PC-9 (cell line): Measurements from ENCODE around the gene IGFBP6. TPM values are rescaled to one million over a fixed set of nuclear protein-coding genes. Genes with fewer than 3 reads are reported as not detected.

Experiments
- BruUV-seq: library from RNA; stranded (reverse); fragments of 400-500 nt; replicated peaks from 2 replicates; lab custom pipeline; 2021; lab: Mats Ljungman, UMichigan
- CTCF ChIA-PET: fragments of 300-600 bp; sonication (Branson Sonifier 250); formaldehyde crosslinking; loops from one replicate; lab custom pipeline; 2022; ENCODE audit warnings: antibody characterized with exemption; lab: Charles Lee
- POLR2A ChIA-PET: fragments of 300-600 bp; sonication (Branson Sonifier 250); formaldehyde crosslinking; loops from one replicate; lab custom pipeline; 2022; ENCODE audit warnings: antibody characterized with exemption; ENCODE audit not compliant: unreplicated experiment; lab: Charles Lee
- DNase-seq, 2 experiments: peaks; one replicate each; pipeline versions ENCODE4 v3.0.0 to v3.0.0-alpha.2; 2015 to 2022; ENCODE audit warnings: mixed read lengths in 1 of 2
- H2AFZ ChIP-seq: fragments of 200-600 bp; sonication (generic); 2 replicates; pipeline ENCODE4 v1.8.1; 2017; ENCODE audit warnings: antibody characterized with exemption
- H3F3A ChIP-seq: fragments of 200-600 bp; sonication (generic); 2 replicates; pipeline ENCODE4 v1.8.1; 2017; ENCODE audit warnings: antibody characterized with exemption, mild to moderate bottlenecking, low read depth; ENCODE audit not compliant: insufficient read depth
- H3K27ac ChIP-seq: fragments of 200-600 bp; sonication (generic); 2 replicates; pipeline ENCODE4 v1.6.1; 2016; ENCODE audit warnings: mixed run types
- H3K27me3 ChIP-seq: fragments of 200-600 bp; sonication (generic); 2 replicates; pipeline ENCODE4 v1.6.1; 2016; ENCODE audit warnings: low read depth, mixed run types; ENCODE audit not compliant: insufficient read depth
- H3K36me3 ChIP-seq: fragments of 200-600 bp; sonication (generic); 2 replicates; pipeline ENCODE4 v1.6.1; 2016; ENCODE audit warnings: low read depth, mixed run types
- H3K4me1 ChIP-seq: fragments of 200-600 bp; sonication (generic); replicated peaks from 2 replicates; pipeline ENCODE4 v1.6.1; 2016; ENCODE audit warnings: mixed run types; ENCODE audit not compliant: insufficient read depth
- H3K4me2 ChIP-seq: fragments of 200-600 bp; sonication (generic); 2 replicates; pipeline ENCODE4 v1.6.1; 2017; ENCODE audit warnings: mixed run types
- H3K4me3 ChIP-seq: fragments of 200-600 bp; sonication (generic); 2 replicates; pipeline ENCODE4 v1.6.1; 2016; ENCODE audit warnings: mixed run types
- H3K79me2 ChIP-seq: fragments of 200-600 bp; sonication (generic); 2 replicates; pipeline ENCODE4 v1.6.1; 2017; ENCODE audit warnings: low read depth, mixed run types
- H3K9me2 ChIP-seq: fragments of 200-600 bp; sonication (generic); 2 replicates; pipeline ENCODE4 v1.8.1; 2017; ENCODE audit warnings: mild to moderate bottlenecking; ENCODE audit not compliant: insufficient read depth
- H3K9me3 ChIP-seq: fragments of 200-600 bp; sonication (generic); 2 replicates; pipeline ENCODE4 v1.8.1; 2016; ENCODE audit warnings: low read depth; ENCODE audit not compliant: insufficient read depth
- H4K20me1 ChIP-seq: fragments of 200-600 bp; sonication (generic); 2 replicates; pipeline ENCODE4 v1.8.1; 2017; ENCODE audit not compliant: insufficient read depth
- EZH2 ChIP-seq: fragments of 200-600 bp; sonication (generic); IDR thresholded peaks from 2 replicates; pipeline ENCODE4 v1.8.0; 2017; ENCODE audit warnings: antibody characterized with exemption, low read depth
- intact Hi-C: fragments of 100-400 bp; cut with micrococcal nuclease; formaldehyde crosslinking; loops from one replicate; pipeline ENCODE4 v1.10.0; 2022; ENCODE audit not compliant: unreplicated experiment
- total RNA-seq: library from RNA; stranded (reverse); gene quantifications from 2 replicates; pipeline ENCODE4 v1.2.3, GENCODE V29; 2021
- TF ChIP-seq, protein P1 (sequence below): fragments of 200-600 bp; sonication (generic); conservative IDR thresholded peaks from 2 replicates; pipeline ENCODE4 v1.6.1; 2017; ENCODE audit warnings: mixed run types, antibody characterized with exemption, mild to moderate bottlenecking, moderate library complexity

Gene IGFBP6
- total RNA-seq, 1 experiment from 2014 or later = 290 TPM

DNA sequence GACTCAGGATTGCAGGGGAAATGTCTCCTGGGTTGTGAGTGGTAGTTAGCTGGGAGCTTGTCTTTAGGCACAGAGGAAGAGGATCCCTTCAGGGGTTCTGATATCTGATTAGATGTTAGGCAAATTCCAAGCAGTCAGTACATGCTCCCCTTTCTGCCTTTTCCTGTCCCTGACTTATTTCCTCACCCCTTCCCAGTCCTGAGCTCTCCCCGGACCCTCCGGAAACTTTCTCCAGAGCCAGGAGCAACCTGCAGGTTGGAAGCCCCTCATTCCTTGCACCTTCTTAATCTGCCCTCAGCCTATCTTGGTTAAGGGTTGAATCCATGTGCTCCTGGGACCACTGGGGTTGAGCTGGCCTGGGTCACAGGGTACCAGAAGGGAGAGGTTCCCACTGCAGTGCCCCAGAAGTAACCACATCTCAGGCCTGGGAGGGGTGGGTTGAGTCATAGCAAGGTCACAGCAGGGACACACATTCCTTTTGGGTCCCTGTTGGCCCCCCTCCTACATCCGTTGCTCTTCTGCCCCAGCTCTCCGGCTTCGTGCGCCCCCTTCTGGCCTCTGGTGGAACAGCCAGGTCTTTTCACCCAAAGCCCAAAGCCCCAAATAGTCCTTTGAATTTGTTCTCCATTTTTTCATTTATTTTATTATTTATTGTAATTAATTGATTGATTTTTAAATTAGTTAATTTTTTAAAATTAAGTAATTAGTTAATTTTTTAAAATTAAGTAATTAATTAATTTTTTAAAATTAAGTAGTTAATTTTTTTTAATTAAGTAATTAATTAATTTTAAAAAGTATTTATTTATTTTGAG lies 1.8 kb downstream of the IGFBP6 start:
- Histone ChIP-seq H3K79me2 (no peaks in the 10 kb centered on the region; the same call in 1 of the 2 replicates), H3K27ac (peak overlapping the region; percentile 87), H4K20me1 (no peaks in the 10 kb centered on the region), H3K9me2 (no peaks in the 10 kb centered on the region), H3K4me1 (peaks cover 22% of the 10 kb centered on the region), H3F3A (peaks cover 33% of the 10 kb centered on the region; the same call in 1 of the 2 replicates), H3K4me3 (peak overlapping the region; percentile 96), H3K9me3 (no peaks in the 10 kb centered on the region), H3K27me3 (no peaks in the 10 kb centered on the region), H3K4me2 (peak overlapping the region; percentile 87), H2AFZ (peak overlapping the region; percentile 7; the same call in 1 of the 2 replicates), H3K36me3 (0 out of 2 replicates have a peak, but pooled peaks cover 6% of the 10 kb centered on the region)
- POLR2A ChIA-PET = interaction anchor here (0.5 to 2.0 kb wide), 9 partner anchors 20 to 907 kb away, joined by 3 to 25 read pairs (median 4); partner anchors contain the start of genes KRT8 and SPRYD3
- peak; percentile 90 to 92 for DNase-seq
- BruUV-seq = TSS peak; percentile 54
- TF ChIP-seq, protein P1, sequence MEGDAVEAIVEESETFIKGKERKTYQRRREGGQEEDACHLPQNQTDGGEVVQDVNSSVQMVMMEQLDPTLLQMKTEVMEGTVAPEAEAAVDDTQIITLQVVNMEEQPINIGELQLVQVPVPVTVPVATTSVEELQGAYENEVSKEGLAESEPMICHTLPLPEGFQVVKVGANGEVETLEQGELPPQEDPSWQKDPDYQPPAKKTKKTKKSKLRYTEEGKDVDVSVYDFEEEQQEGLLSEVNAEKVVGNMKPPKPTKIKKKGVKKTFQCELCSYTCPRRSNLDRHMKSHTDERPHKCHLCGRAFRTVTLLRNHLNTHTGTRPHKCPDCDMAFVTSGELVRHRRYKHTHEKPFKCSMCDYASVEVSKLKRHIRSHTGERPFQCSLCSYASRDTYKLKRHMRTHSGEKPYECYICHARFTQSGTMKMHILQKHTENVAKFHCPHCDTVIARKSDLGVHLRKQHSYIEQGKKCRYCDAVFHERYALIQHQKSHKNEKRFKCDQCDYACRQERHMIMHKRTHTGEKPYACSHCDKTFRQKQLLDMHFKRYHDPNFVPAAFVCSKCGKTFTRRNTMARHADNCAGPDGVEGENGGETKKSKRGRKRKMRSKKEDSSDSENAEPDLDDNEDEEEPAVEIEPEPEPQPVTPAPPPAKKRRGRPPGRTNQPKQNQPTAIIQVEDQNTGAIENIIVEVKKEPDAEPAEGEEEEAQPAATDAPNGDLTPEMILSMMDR = peak; percentile 95
- TF ChIP-seq EZH2 = no peak
- intact Hi-C loops = loop anchor here (1.0 to 2.0 kb wide), 3 partner anchors 20 to 153 kb away; partner anchors contain the start of gene SPRYD3
- CTCF ChIA-PET = interaction anchor here (0.7 to 3.4 kb wide), 7 partner anchors 19 to 222 kb away, joined by 3 to 22 read pairs (median 4); partner anchors contain the start of genes AAAS and SPRYD3

DNA sequence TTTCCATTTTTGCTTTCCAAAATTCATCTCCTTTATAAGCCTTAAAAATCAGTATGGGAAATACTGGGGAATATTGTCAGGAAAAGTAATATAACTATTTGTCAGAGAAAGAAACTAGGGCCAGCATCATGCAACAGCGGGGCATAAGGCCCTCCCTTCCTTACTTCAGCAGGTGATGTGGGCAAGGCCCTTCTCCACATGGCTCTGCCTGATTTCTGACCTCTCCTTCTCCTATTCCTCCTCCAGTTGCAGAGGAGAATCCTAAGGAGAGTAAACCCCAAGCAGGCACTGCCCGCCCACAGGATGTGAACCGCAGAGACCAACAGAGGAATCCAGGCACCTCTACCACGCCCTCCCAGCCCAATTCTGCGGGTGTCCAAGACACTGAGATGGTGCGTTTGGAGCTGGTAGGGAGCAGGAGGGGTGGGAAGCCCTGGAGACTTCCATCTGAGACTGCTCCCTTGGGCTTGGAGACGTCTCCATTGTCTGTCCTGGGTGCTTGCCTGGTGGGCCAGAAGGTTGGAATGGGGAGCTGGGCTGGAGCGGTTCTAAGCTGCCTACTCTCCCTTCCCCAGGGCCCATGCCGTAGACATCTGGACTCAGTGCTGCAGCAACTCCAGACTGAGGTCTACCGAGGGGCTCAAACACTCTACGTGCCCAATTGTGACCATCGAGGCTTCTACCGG lies 3.1 kb downstream of the IGFBP6 start:
- no peak for DNase-seq

More for the DNA sequence above, 3.1 kb downstream of the IGFBP6 start:
- Histone ChIP-seq H3K9me2 (no peaks in the 10 kb centered on the region), H3K79me2 (no peaks in the 10 kb centered on the region; the same call in 1 of the 2 replicates), H3K4me2 (no peak overlapping the region), H3K36me3 (0 out of 2 replicates have a peak, but pooled peaks cover 6% of the 10 kb centered on the region), H3K9me3 (no peaks in the 10 kb centered on the region), H4K20me1 (no peaks in the 10 kb centered on the region), H3K27ac (no peak overlapping the region), H2AFZ (no peak overlapping the region), H3K4me3 (no peak overlapping the region), H3K4me1 (peaks cover 22% of the 10 kb centered on the region), H3F3A (peaks cover 33% of the 10 kb centered on the region; the same call in 1 of the 2 replicates), H3K27me3 (no peaks in the 10 kb centered on the region)
- ChIA-PET POLR2A (interaction anchor here (1.3 kb wide), 1 partner anchor 95 kb away, joined by 17 read pairs; no protein-coding TSS in a partner anchor), CTCF (interaction anchor here (2.2 kb wide), 1 partner anchor 35 kb away, joined by 22 read pairs; no protein-coding TSS in a partner anchor)
- intact Hi-C loops = no loop called here
- TF ChIP-seq, protein P1 = no peak
- no peak for TF ChIP-seq EZH2
- BruUV-seq = no TSS peak
